ENCODE results near the gene DUSP8.

The DUSP8 gene

DNA sequence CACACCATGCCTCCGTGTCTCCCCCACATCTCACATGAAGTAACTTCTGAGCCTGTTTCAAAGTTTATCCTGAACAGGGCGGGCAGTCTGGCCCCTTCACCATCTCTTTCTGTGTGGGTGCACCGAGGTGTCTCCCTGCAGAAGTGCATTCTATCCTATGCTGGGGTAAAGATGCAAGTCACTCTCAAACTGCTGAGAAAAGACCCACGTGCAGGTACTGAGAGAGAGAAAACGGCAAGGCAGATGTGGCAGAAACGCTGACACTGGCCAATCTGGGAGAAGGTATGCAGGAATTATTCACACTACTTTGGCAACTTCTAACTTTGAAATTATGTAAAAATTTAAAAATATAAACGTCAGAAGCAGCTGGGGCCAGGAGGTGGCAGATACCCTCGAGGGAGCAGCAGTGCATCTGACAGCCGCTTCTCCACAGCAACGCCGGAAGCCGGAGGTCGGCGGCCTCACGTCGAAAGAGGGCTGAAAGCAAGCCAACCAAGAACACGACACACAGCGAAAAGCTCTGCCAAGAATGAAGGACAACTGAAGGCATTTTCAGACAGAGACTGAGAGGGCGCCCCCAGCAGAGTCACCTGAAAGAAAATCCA, 51.3 kb downstream of the DUSP8 start:
- TF ChIP-seq TAF1 (IDR thresholded peaks at IDR 0.05; ENCODE audit: borderline replicate concordance, low read depth, low read length) (no peak), POLR2AphosphoS5 (IDR thresholded peaks at IDR 0.05; ENCODE audit: low read depth, low read length) (no peak), POLR2A (IDR thresholded peaks at IDR 0.05; ENCODE audit: low read depth, low read length) (no peak)
- FAIRE-seq: peak; percentile 38
- no peak for DNase-seq (ENCODE audit: insufficient read length)

DNA sequence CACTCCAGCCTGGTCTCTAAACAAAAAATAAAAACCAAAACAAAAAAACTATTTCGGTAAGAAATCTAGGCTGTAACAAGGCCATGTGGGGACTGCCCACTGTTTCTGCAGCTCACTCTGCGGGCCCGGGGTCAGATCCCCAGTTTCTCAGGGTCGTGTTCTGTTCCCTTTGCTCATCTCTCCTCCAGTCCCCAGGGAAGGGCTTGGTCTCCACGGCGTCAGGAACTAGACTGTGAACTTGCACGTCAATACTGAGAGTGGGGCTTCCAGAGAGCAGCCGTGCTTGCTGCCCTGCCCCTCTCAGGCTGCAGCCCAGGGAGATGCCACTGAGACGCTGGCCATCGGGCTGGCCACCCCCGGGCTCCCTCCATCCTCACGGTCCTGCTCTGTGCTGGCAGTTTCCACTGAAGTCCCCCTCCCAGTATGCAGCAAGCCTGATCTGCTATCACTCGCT, 51.8 kb downstream of the DUSP8 start:
- FAIRE-seq: no peak

DNA sequence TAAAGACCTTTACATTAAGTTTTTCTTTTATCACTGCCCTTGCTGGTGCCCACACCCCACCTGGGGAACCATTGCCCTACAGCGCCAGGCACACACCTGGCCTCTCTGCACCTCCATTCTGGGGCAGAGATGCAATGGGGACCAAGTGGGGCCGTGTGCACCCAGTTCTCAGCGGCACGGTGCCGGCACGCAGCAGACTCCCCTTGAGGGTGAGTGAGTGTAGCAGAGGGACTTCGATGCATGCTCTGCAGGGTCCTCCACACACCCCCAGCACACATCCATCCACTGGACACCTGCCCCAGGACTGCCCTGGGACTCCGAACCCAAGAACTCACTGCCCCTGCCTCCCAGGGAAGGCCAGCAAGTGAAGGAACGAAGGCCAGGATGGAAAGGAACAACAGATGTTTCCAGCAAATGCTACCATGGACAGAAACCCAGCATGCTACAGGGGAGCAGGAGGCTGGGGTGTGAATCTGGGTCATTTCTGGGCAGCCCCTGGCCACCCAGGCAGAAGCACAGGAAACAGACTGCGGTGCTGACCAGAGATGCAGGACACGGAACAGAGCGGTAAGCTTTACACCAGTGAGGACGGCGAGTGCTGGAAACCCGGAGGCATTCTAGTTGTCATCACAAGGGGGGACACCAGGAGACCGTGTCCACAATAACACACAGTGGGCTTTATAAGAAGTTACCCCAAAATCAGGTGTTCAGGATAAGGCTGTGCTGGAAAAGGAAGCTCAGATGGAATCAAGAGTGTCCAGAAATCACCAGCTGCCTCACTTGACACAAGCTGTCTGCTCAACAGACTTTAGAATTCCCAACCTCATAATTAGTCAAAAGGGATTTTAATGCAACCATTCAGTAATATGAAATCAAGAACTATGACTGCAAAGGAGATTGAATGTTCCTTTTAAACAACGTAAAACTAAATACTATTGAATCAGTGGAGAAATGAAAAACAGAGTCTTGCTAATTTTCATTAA, 52.8 kb downstream of the DUSP8 start:
- no peak for DNase-seq (ENCODE audit: insufficient read length)
- TF ChIP-seq POLR2AphosphoS5 (IDR thresholded peaks at IDR 0.05; ENCODE audit: low read depth, low read length): no peak
- no peak for TF ChIP-seq TAF1 (IDR thresholded peaks at IDR 0.05; ENCODE audit: borderline replicate concordance, low read depth, low read length)
- TF ChIP-seq POLR2A (IDR thresholded peaks at IDR 0.05; ENCODE audit: low read depth, low read length): no peak
- FAIRE-seq: no peak

More for the DNA sequence above, 51.8 kb downstream of the DUSP8 start:
- no peak for DNase-seq (ENCODE audit: insufficient read length)
- no peak for TF ChIP-seq POLR2AphosphoS5 (IDR thresholded peaks at IDR 0.05; ENCODE audit: low read depth, low read length)
- TF ChIP-seq POLR2A (IDR thresholded peaks at IDR 0.05; ENCODE audit: low read depth, low read length): no peak
- no peak for TF ChIP-seq TAF1 (IDR thresholded peaks at IDR 0.05; ENCODE audit: borderline replicate concordance, low read depth, low read length)

GRCh38 chr11:1518301-1518700, 53.8 kb downstream of the DUSP8 start:
- no peak for DNase-seq (ENCODE audit: insufficient read length)
- TF ChIP-seq TAF1 (IDR thresholded peaks at IDR 0.05; ENCODE audit: borderline replicate concordance, low read depth, low read length) (no peak), POLR2A (IDR thresholded peaks at IDR 0.05; ENCODE audit: low read depth, low read length) (no peak), POLR2AphosphoS5 (IDR thresholded peaks at IDR 0.05; ENCODE audit: low read depth, low read length) (no peak)
- no peak for FAIRE-seq

DNA sequence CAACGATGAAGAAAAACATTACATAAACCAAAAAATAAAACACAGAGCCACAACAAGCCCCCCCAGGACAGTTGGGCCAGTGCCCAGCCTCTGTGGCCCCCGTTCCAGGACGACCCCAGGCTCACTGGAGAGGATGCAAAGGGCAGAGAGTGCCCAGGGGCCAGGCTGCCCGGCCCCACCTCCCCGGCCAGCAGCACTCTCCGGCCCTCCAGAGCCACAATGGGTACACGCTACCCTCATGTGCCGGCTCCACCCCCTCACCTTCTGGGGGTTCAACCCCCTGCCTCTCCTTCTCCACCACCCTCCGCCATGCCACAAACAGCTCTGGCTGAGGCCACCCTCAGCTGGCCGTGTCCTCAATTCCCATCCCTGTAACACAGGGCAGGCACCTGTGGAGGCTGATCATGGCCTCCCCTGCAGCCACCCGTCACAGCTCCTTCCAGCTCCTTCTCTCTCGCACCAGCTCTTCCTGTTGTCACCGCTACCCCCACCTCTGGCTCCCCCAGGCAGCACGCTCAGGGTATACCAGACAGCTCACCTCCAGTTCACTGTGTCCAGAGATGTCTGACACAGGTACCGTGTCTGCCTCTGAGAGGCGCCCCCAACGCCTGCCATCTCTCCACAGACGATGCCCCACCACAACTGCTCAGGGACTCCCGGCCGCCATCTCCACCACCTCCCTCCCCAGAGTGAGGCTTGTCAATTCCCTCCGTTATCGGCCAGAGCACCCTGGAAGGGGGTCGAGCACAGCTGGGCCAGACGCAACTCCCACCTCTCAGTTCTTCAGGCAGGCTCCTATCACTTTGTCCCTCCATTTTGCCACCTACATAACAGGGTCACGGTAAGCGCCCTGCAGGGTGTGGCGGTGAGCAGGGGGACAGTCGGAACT, 54.7 kb downstream of the DUSP8 start:
- FAIRE-seq: no peak
- TF ChIP-seq TAF1 (IDR thresholded peaks at IDR 0.05; ENCODE audit: borderline replicate concordance, low read depth, low read length): no peak
- no peak for TF ChIP-seq POLR2AphosphoS5 (IDR thresholded peaks at IDR 0.05; ENCODE audit: low read depth, low read length)
- no peak for TF ChIP-seq POLR2A (IDR thresholded peaks at IDR 0.05; ENCODE audit: low read depth, low read length)
- DNase-seq (ENCODE audit: insufficient read length): no peak

DNA sequence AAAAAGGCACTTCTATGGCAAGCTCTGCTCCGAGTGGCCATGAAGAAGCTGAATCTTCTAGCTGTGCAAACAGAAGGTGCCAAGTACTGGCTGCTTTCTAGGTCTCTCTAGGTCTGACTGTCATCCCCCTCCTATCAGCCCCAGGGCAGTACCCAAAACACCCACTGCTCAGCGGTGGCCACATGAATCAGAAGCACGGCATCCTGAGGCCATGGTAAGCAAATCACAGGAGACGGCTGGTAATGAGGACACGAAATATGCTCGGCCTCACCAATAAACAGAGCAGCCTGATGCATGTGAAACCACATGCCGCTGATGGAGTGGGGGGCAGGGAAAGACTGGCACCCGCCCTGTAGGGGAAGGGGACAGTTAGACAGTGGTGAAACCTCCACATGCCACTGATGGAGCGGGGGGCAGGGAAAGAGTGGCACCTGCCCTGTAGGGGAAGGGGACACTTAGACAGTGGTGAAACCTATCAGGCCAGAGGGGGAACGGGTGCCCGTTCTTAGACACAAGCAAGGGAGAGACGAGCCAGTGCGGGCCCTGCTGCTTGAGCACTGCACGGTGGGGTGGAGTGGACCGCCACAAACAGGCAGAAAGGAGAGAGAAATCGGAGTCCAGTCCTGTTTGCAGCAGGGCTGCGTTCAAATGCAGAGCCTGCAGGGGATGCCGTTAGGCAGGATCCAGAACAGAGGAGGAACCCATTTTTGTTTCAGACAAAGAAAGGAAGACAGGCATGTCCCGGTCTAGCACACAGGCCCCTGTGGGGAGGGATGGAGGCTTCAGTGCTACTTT, 55.6 kb downstream of the DUSP8 start:
- TF ChIP-seq POLR2A (IDR thresholded peaks at IDR 0.05; ENCODE audit: low read depth, low read length) (no peak), POLR2AphosphoS5 (IDR thresholded peaks at IDR 0.05; ENCODE audit: low read depth, low read length) (no peak), TAF1 (IDR thresholded peaks at IDR 0.05; ENCODE audit: borderline replicate concordance, low read depth, low read length) (no peak)
- FAIRE-seq (no peak), DNase-seq (ENCODE audit: insufficient read length) (no peak)

DNA sequence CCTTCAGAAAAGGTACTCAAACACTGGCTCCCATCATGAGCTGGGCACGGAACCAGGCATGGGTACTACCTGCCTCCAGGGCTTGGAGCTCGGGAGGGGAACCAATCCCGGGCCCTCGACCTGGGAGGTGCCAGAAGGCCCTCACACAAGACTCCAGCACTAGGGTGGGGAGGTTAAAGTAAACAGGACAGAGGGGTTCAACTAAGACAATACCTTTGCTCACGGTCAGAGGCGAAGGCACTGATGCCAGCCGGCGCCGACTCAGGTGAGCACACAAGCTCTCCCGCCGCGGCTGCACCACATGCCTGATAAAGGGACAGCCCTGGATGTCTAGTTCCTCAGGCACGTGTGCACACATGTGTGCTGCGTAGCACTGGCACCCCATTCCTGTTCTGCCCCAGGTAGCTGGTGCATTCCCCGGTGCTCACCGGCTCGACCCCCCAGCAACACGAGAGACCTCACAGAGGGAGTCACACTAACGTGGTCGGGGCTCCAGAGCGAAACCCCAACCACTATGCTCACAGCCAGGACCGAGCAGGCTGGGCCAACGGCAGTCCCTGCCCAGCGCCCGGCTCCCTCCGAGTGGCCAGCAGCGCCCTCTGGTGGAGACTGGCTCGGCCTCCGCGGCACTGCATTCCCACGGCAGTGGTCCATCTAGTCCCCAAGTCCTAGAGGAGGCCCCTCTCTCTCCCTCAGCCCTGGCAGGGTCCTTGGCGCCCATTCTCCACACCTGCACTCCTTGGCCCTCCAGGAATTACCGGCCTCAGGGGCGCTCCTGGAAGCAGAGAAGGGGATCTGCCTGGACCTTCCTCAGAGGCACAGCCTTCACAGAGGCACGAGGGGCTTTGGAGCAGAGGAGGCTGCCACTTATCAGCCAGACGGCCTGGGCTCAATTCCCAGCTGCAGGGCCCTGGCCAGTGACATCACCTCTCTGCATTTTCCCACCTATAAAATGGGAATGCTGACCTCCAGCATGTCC, 56.7 kb downstream of the DUSP8 start:
- TF ChIP-seq TAF1 (IDR thresholded peaks at IDR 0.05; ENCODE audit: borderline replicate concordance, low read depth, low read length): no peak
- no peak for TF ChIP-seq POLR2AphosphoS5 (IDR thresholded peaks at IDR 0.05; ENCODE audit: low read depth, low read length)
- no peak for TF ChIP-seq POLR2A (IDR thresholded peaks at IDR 0.05; ENCODE audit: low read depth, low read length)
- FAIRE-seq: no peak
- peak; percentile 91 for DNase-seq (ENCODE audit: insufficient read length)

DNA sequence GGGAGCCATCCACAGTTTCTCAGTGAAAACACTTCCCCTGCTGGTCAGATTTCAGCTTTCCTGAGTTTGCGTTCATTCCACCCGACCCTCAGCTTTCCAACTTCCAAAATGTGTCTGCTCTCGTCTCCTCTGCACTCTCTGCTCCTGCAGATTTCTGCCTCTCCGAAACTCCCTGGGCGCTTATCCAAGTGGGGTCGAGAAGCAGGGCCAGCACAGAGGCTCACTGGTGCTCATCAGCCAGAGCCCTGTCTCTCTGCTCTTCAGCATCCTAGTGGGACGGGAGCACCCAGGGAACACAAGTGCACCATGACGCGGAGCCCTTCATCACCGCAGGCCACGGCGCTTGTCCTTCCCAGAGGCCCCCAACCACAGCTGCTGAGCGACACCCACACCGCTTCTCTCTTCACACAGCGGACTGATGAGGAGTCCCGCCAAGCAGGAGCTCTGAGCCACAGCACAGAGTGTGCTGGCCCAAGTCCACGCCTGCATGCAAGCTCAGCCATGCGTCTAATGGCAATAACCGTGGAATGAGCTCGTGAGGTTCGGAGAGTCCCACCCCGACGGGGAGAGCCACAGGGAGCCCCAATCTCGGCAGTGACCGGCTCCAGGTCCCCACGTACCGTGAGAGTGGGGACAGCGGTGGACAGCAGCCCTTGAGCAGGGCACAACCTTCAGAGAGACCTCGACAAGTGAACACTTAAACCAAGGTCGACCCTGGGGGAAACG, 57.6 kb downstream of the DUSP8 start:
- FAIRE-seq: no peak
- no peak for TF ChIP-seq TAF1 (IDR thresholded peaks at IDR 0.05; ENCODE audit: borderline replicate concordance, low read depth, low read length)
- no peak for TF ChIP-seq POLR2A (IDR thresholded peaks at IDR 0.05; ENCODE audit: low read depth, low read length)
- no peak for TF ChIP-seq POLR2AphosphoS5 (IDR thresholded peaks at IDR 0.05; ENCODE audit: low read depth, low read length)
- DNase-seq (ENCODE audit: insufficient read length): no peak

Measured in GM12892 (cell line).